Measurements from ENCODE around the gene NPAS2. TPM values are rescaled to one million over a fixed set of nuclear protein-coding genes. Genes with fewer than 3 reads are reported as not detected.

Gene NPAS2
- total RNA-seq, 1 experiment from 2014 or later = 20.4 TPM

DNA sequence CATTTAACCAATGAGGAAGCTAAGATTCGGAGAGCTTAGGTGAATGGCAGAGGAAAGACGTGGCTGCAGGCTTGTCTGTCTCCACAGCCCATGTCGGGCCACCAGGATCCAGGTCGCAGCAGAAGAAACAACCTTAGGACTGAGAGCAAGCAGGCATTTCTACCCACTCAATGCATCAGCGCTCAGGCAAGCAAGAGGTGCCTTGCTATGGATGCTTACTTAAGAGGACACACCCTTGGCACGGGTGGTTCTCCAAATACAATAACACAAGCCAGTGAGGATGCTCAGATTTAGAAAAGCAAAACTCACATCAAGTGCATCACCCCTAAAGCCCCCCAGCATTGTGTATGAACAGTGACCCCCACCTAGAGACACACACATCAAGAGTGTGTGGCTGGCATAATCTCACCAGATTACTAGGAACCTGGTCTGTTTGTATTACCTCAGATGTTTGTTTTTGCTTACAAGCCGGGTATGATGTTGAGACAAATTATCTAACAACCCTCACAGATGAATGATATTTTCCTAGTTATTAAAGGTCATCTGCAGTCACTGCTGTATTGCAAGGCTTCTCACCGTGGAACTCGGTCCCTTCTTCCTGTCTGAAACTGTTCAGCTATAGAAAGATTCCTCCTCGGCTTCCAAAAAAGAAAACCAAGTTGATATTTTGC, 34.2 kb upstream of the NPAS2 start:
- intact Hi-C loops (cut with micrococcal nuclease) = no loop called here
- BruUV-seq (replicated peaks) = no TSS peak
- Histone ChIP-seq H3K79me2 (ENCODE audit: insufficient read depth, low read length) (no peaks in the 10 kb centered on the region), H4K20me1 (ENCODE audit: insufficient read depth) (no peaks in the 10 kb centered on the region), H3K27me3 (ENCODE audit: insufficient read depth, low read length) (no peaks in the 10 kb centered on the region), H3K4me2 (ENCODE audit: low read length) (0 out of 2 replicates have a peak overlapping the region, but pooled peaks have one; percentile 14), H3K9me2 (ENCODE audit: insufficient read depth) (no peaks in the 10 kb centered on the region), H3K4me3 (replicated peaks in 1 of 2; ENCODE audit: low read depth in 1 of 2, low read length in 2 of 2) (no peak overlapping the region), H3K36me3 (ENCODE audit: control insufficient read depth in 1 of 2, insufficient read depth in 2 of 2, low read length in 2 of 2) (no peaks in the 10 kb centered on the region), H3K9ac (ENCODE audit: low read length) (no peak overlapping the region), H3K9me3 (ENCODE audit: control insufficient read depth in 1 of 2, insufficient read depth in 1 of 2, low read depth in 1 of 2, low read length in 2 of 2) (no peaks in the 10 kb centered on the region), H3K4me1 (ENCODE audit: control insufficient read depth in 1 of 2, insufficient read depth in 2 of 2, low read length in 2 of 2) (peaks cover 3 to 11% of the 10 kb centered on the region in 2 experiments; a peak in 3 of 4 replicates), H2AFZ (ENCODE audit: low read depth, low read length, poor library complexity, severe bottlenecking) (no peak overlapping the region), H3K27ac (ENCODE audit: low read depth, low read length) (no peak overlapping the region)
- no peak for ATAC-seq
- no peak for DNase-seq (ENCODE audit: low read depth, low spot score)
- ChIA-PET RAD21 (ENCODE audit: low non-redundant PET in 1 of 2, low total read pairs in 2 of 2, uncharacterized antibody in 2 of 2, unreplicated experiment in 2 of 2) (no interaction called here), CTCF (no interaction called here), POLR2A (no interaction called here)
- TF ChIP-seq SRF (IDR thresholded peaks at IDR 0.05; ENCODE audit: low read depth) = no peak
- no peak for TF ChIP-seq EZH2phosphoT487 (IDR thresholded peaks at IDR 0.05; ENCODE audit: borderline replicate concordance)
- TF ChIP-seq FOSL1 (IDR thresholded peaks at IDR 0.05; ENCODE audit: low read depth) = no peak
- no peak for TF ChIP-seq CEBPB (IDR thresholded peaks at IDR 0.05; ENCODE audit: low read depth)
- TF ChIP-seq, protein P1, sequence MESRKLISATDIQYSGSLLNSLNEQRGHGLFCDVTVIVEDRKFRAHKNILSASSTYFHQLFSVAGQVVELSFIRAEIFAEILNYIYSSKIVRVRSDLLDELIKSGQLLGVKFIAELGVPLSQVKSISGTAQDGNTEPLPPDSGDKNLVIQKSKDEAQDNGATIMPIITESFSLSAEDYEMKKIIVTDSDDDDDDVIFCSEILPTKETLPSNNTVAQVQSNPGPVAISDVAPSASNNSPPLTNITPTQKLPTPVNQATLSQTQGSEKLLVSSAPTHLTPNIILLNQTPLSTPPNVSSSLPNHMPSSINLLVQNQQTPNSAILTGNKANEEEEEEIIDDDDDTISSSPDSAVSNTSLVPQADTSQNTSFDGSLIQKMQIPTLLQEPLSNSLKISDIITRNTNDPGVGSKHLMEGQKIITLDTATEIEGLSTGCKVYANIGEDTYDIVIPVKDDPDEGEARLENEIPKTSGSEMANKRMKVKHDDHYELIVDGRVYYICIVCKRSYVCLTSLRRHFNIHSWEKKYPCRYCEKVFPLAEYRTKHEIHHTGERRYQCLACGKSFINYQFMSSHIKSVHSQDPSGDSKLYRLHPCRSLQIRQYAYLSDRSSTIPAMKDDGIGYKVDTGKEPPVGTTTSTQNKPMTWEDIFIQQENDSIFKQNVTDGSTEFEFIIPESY (IDR thresholded peaks at IDR 0.05; ENCODE audit: extremely low read depth, insufficient replicate concordance, low read length) = no peak
- no peak for TF ChIP-seq ELF1 (IDR thresholded peaks at IDR 0.05; ENCODE audit: borderline replicate concordance, low read depth)
- TF ChIP-seq YY1 (IDR thresholded peaks at IDR 0.05; ENCODE audit: extremely low read depth, insufficient replicate concordance, low read depth, low read length) = no peak
- TF ChIP-seq RAD21 (IDR thresholded peaks at IDR 0.05; ENCODE audit: low read depth) = no peak

Measured in HCT116 (cell line).